ENCODE data around the gene MBNL2. TPM values are rescaled to one million over a fixed set of nuclear protein-coding genes. Genes with fewer than 3 reads are reported as not detected.
A peak's percentile ranks its signal among the peaks of the same experiment; 100 is the strongest.

MBNL2 gene
- total RNA-seq, 2 experiments from 2014 or later = 23.4 to 24.6 TPM

GRCh38 chr13:97225533-97225932 is 3.4 kb downstream of the MBNL2 start:
- Mint-ChIP-seq H3K4me3 (peak overlapping the region; percentile 81), H3K27me3 (no peaks in the 10 kb centered on the region), H3K36me3 (no peaks in the 10 kb centered on the region), H3K9me3 (no peaks in the 10 kb centered on the region), H3K27ac (peak overlapping the region; percentile 91), H3K4me1 (ENCODE audit: low read depth) (peaks cover 49% of the 10 kb centered on the region)
- CTCF ChIA-PET = interaction anchor here (0.7 to 6.9 kb wide), 7 partner anchors 15 to 134 kb away, joined by 3 to 91 read pairs (median 6); no protein-coding TSS in a partner anchor
- POLR2A ChIA-PET = interaction anchor here (0.7 to 5.8 kb wide), 5 partner anchors 25 to 1366 kb away, joined by 3 to 56 read pairs (median 5); partner anchors contain the start of gene RAP2A
- intact Hi-C loops (cut with micrococcal nuclease) = loop anchor here (1.0 to 10.0 kb wide), 2 partner anchors 99 to 1551 kb away; partner anchors contain the start of gene DNAJC3
- peak; percentile 20 for DNase-seq

- Mint-ChIP-seq H3K27ac (peak overlapping the region; percentile 91), H3K9me3 (no peaks in the 10 kb centered on the region), H3K4me1 (ENCODE audit: low read depth) (peaks cover 49% of the 10 kb centered on the region), H3K36me3 (peaks cover 2% of the 10 kb centered on the region), H3K4me3 (peak overlapping the region; percentile 43), H3K27me3 (no peaks in the 10 kb centered on the region)
- intact Hi-C loops (cut with micrococcal nuclease) = loop anchor here (1.0 to 10.0 kb wide), 2 partner anchors 207 to 1551 kb away; partner anchors contain the start of gene DNAJC3
- ChIA-PET CTCF (interaction anchor here (0.7 to 6.9 kb wide), 7 partner anchors 11 to 133 kb away, joined by 3 to 91 read pairs (median 5); no protein-coding TSS in a partner anchor), POLR2A (interaction anchor here (0.7 to 5.8 kb wide), 6 partner anchors 32 to 1367 kb away, joined by 3 to 56 read pairs (median 4); partner anchors contain the start of gene RAP2A)
- DNase-seq = no peak
Observed at GRCh38 chr13:97226013-97226412, 3.9 kb downstream of the MBNL2 start.

GRCh38 chr13:97226788-97227627 is 4.9 kb downstream of the MBNL2 start:
- ChIA-PET CTCF (interaction anchor here (0.7 to 6.9 kb wide), 4 partner anchors 12 to 132 kb away, joined by 3 to 91 read pairs (median 8); no protein-coding TSS in a partner anchor), POLR2A (interaction anchor here (0.7 to 5.8 kb wide), 5 partner anchors 31 to 207 kb away, joined by 3 to 56 read pairs (median 3); partner anchors contain the start of gene RAP2A)
- H3K9me3 Mint-ChIP-seq = no peaks in the 10 kb centered on the region
- peak; percentile 60 for DNase-seq
- peaks cover 3% of the 10 kb centered on the region for H3K36me3 Mint-ChIP-seq
- intact Hi-C loops (cut with micrococcal nuclease) = loop anchor here (1.0 to 10.0 kb wide), 2 partner anchors 206 to 1552 kb away; partner anchors contain the start of gene DNAJC3
- H3K27ac Mint-ChIP-seq = peak overlapping the region; percentile 83
- H3K27me3 Mint-ChIP-seq = no peaks in the 10 kb centered on the region
- peaks cover 43% of the 10 kb centered on the region for H3K4me1 Mint-ChIP-seq (ENCODE audit: low read depth)
- H3K4me3 Mint-ChIP-seq = peak overlapping the region; percentile 80

- H3K27me3 Mint-ChIP-seq = no peaks in the 10 kb centered on the region
- ChIA-PET CTCF (interaction anchor here (0.9 to 1.2 kb wide), 2 partner anchors 68 to 211 kb away, joined by 3 read pairs; no protein-coding TSS in a partner anchor), POLR2A (interaction anchor here (0.8 kb wide), 1 partner anchor 9 kb away, joined by 3 read pairs; no protein-coding TSS in a partner anchor)
- intact Hi-C loops (cut with micrococcal nuclease) = loop anchor here (10.0 kb wide), 1 partner anchor 1554 kb away; the partner anchor contains the start of gene DNAJC3
- H3K9me3 Mint-ChIP-seq = no peaks in the 10 kb centered on the region
- no peak for DNase-seq
- no peak overlapping the region for H3K27ac Mint-ChIP-seq
- H3K4me1 Mint-ChIP-seq (ENCODE audit: low read depth) = peaks cover 45% of the 10 kb centered on the region
- H3K36me3 Mint-ChIP-seq = peaks cover 8% of the 10 kb centered on the region
- no peak overlapping the region for H3K4me3 Mint-ChIP-seq
Observed at GRCh38 chr13:97228850-97229521, 6.9 kb downstream of the MBNL2 start.

- Mint-ChIP-seq H3K9me3 (no peaks in the 10 kb centered on the region), H3K27me3 (no peaks in the 10 kb centered on the region), H3K27ac (no peak overlapping the region), H3K4me1 (ENCODE audit: low read depth) (peaks cover 46% of the 10 kb centered on the region), H3K36me3 (peaks cover 12% of the 10 kb centered on the region), H3K4me3 (no peak overlapping the region)
- ChIA-PET POLR2A (no interaction called here), CTCF (interaction anchor here (0.8 to 1.3 kb wide), 3 partner anchors 119 to 211 kb away, joined by 3 to 5 read pairs (median 3); no protein-coding TSS in a partner anchor)
- DNase-seq = no peak
- intact Hi-C loops (cut with micrococcal nuclease) = loop anchor here (10.0 kb wide), 1 partner anchor 1555 kb away; the partner anchor contains the start of gene DNAJC3
Observed at GRCh38 chr13:97229699-97230098, 7.6 kb downstream of the MBNL2 start.

- intact Hi-C loops (cut with micrococcal nuclease) = no loop called here
- no peak overlapping the region for H3K27ac Mint-ChIP-seq
- H3K4me1 Mint-ChIP-seq (ENCODE audit: low read depth) = peaks cover 32% of the 10 kb centered on the region
Observed at GRCh38 chr13:97231118-97231828, 9.1 kb downstream of the MBNL2 start.

GRCh38 chr13:97231829-97232196 is 9.7 kb downstream of the MBNL2 start:
- intact Hi-C loops (cut with micrococcal nuclease) = no loop called here
- Mint-ChIP-seq H3K4me1 (ENCODE audit: low read depth) (peaks cover 32% of the 10 kb centered on the region), H3K9me3 (no peaks in the 10 kb centered on the region), H3K27ac (no peak overlapping the region), H3K4me3 (no peak overlapping the region), H3K27me3 (no peaks in the 10 kb centered on the region), H3K36me3 (peaks cover 15% of the 10 kb centered on the region)
- ChIA-PET POLR2A (interaction anchor here (1.8 kb wide), 1 partner anchor 9 kb away, joined by 14 read pairs; the partner anchor contains the start of gene MBNL2), CTCF (interaction anchor here (1.2 to 3.1 kb wide), 3 partner anchors 9 to 123 kb away, joined by 3 to 13 read pairs (median 4); partner anchors contain the start of gene MBNL2)
- no peak for DNase-seq

More at GRCh38 chr13:97231118-97231828, 9.1 kb downstream of the MBNL2 start:
- ChIA-PET CTCF (interaction anchor here (1.2 to 3.1 kb wide), 2 partner anchors 9 to 121 kb away, joined by 3 to 13 read pairs; partner anchors contain the start of gene MBNL2), POLR2A (interaction anchor here (1.8 kb wide), 1 partner anchor 8 kb away, joined by 14 read pairs; the partner anchor contains the start of gene MBNL2)
- Mint-ChIP-seq H3K36me3 (peaks cover 15% of the 10 kb centered on the region), H3K9me3 (no peaks in the 10 kb centered on the region), H3K4me3 (no peak overlapping the region), H3K27me3 (no peaks in the 10 kb centered on the region)
- DNase-seq = no peak

- intact Hi-C loops (cut with micrococcal nuclease) = no loop called here
- Mint-ChIP-seq H3K27ac (no peak overlapping the region), H3K9me3 (no peaks in the 10 kb centered on the region), H3K4me1 (ENCODE audit: low read depth) (peaks cover 34% of the 10 kb centered on the region), H3K27me3 (no peaks in the 10 kb centered on the region), H3K4me3 (no peak overlapping the region), H3K36me3 (peaks cover 15% of the 10 kb centered on the region)
- POLR2A ChIA-PET = no interaction called here
- CTCF ChIA-PET = interaction anchor here (1.6 to 3.1 kb wide), 2 partner anchors 111 to 123 kb away, joined by 3 to 13 read pairs; no protein-coding TSS in a partner anchor
- DNase-seq = no peak
Observed at GRCh38 chr13:97233499-97233898, 11.4 kb downstream of the MBNL2 start.

- no peak for DNase-seq
- H3K4me1 Mint-ChIP-seq (ENCODE audit: low read depth) = peaks cover 41% of the 10 kb centered on the region
- peaks cover 15% of the 10 kb centered on the region for H3K36me3 Mint-ChIP-seq
- no peak overlapping the region for H3K4me3 Mint-ChIP-seq
- H3K9me3 Mint-ChIP-seq = no peaks in the 10 kb centered on the region
- H3K27ac Mint-ChIP-seq = no peak overlapping the region
- H3K27me3 Mint-ChIP-seq = no peaks in the 10 kb centered on the region
- ChIA-PET POLR2A (interaction anchor here (0.7 kb wide), 1 partner anchor 117 kb away, joined by 4 read pairs; no protein-coding TSS in a partner anchor), CTCF (interaction anchor here (0.7 to 1.6 kb wide), 2 partner anchors 94 to 110 kb away, joined by 3 read pairs; no protein-coding TSS in a partner anchor)
- intact Hi-C loops (cut with micrococcal nuclease) = no loop called here
Observed at GRCh38 chr13:97234236-97234635, 12.1 kb downstream of the MBNL2 start.

- ChIA-PET POLR2A (interaction anchor here (0.7 kb wide), 1 partner anchor 118 kb away, joined by 4 read pairs; no protein-coding TSS in a partner anchor), CTCF (interaction anchor here (0.7 kb wide), 1 partner anchor 95 kb away, joined by 3 read pairs; no protein-coding TSS in a partner anchor)
- peaks cover 15% of the 10 kb centered on the region for H3K36me3 Mint-ChIP-seq
- intact Hi-C loops (cut with micrococcal nuclease) = no loop called here
- DNase-seq = no peak
- H3K4me1 Mint-ChIP-seq (ENCODE audit: low read depth) = peaks cover 38% of the 10 kb centered on the region
- H3K27me3 Mint-ChIP-seq = no peaks in the 10 kb centered on the region
- H3K9me3 Mint-ChIP-seq = no peaks in the 10 kb centered on the region
- no peak overlapping the region for H3K4me3 Mint-ChIP-seq
- H3K27ac Mint-ChIP-seq = no peak overlapping the region
Observed at GRCh38 chr13:97234742-97235141, 12.6 kb downstream of the MBNL2 start.

Measured in activated CD4-positive, alpha-beta memory T cell treated with anti-CD3 and anti-CD28 coated beads for 36 hours (primary cell).